AG08396 (cell line): ENCODE measurements around the gene SPPL2A.
"Not testable (repeated sequence)": the region's sequence is repeated elsewhere in the genome, so short reads cannot be mapped to it uniquely, and the experiment has no call there.

Source experiments
- DNase-seq: peaks from one replicate; pipeline ENCODE4 v3.0.0; 2012; ENCODE audit warnings: low spot score, mixed read lengths

SPPL2A gene

GRCh38 chr15:50765195-50765967 lies at the start of gene SPPL2A:
Gene SPPL2A, minus strand, starts transcription at chr15:50765706. Its CDS starts 173 bp downstream, at chr15:50765533.
- DNase-seq, result peak; percentile 95

- no peak for DNase-seq
Observed at GRCh38 chr15:50814634-50815033, 49.1 kb upstream of the SPPL2A start.

GRCh38 chr15:50813865-50814264 lies 48.4 kb upstream of the SPPL2A start:
- no peak for DNase-seq

- no peak for DNase-seq
Observed at GRCh38 chr15:50813089-50813488, 47.6 kb upstream of the SPPL2A start.

- not testable (repeated sequence) for DNase-seq
Observed at GRCh38 chr15:50812181-50812506, 46.6 kb upstream of the SPPL2A start.

- DNase-seq, result not testable (repeated sequence)
Observed at GRCh38 chr15:50811461-50812180, 46.1 kb upstream of the SPPL2A start.

GRCh38 chr15:50810128-50810527 lies 44.6 kb upstream of the SPPL2A start:
- DNase-seq, result no peak

GRCh38 chr15:50808728-50809127 lies 43.2 kb upstream of the SPPL2A start:
- no peak for DNase-seq

- no peak for DNase-seq
Observed at GRCh38 chr15:50803479-50804180, 38.1 kb upstream of the SPPL2A start.

- no peak for DNase-seq
Observed at GRCh38 chr15:50800715-50801114, 35.2 kb upstream of the SPPL2A start.

GRCh38 chr15:50798684-50799083 lies 33.2 kb upstream of the SPPL2A start:
- DNase-seq, result no peak

GRCh38 chr15:50797926-50798325 lies 32.4 kb upstream of the SPPL2A start:
- DNase-seq, result no peak

- no peak for DNase-seq
Observed at GRCh38 chr15:50791486-50791885, 26.0 kb upstream of the SPPL2A start.

- no peak for DNase-seq
Observed at GRCh38 chr15:50790778-50791453, 25.4 kb upstream of the SPPL2A start.

- no peak for DNase-seq
Observed at GRCh38 chr15:50786871-50787270, 21.4 kb upstream of the SPPL2A start.

- no peak for DNase-seq
Observed at GRCh38 chr15:50786438-50786837, 20.9 kb upstream of the SPPL2A start.

- DNase-seq, result no peak
Observed at GRCh38 chr15:50783895-50784294, 18.4 kb upstream of the SPPL2A start.

- no peak for DNase-seq
Observed at GRCh38 chr15:50783411-50783810, 17.9 kb upstream of the SPPL2A start.

- no peak for DNase-seq
Observed at GRCh38 chr15:50778086-50778485, 12.6 kb upstream of the SPPL2A start.

GRCh38 chr15:50777042-50777441 lies 11.5 kb upstream of the SPPL2A start:
- DNase-seq, result no peak

GRCh38 chr15:50774450-50774849 lies 8.9 kb upstream of the SPPL2A start:
- DNase-seq, result no peak

- no peak for DNase-seq
Observed at GRCh38 chr15:50773389-50773788, 7.9 kb upstream of the SPPL2A start.
